ENCODE measurements around the gene RPL22L1.
"Not testable (repeated sequence)": the region's sequence is repeated elsewhere in the genome, so short reads cannot be mapped to it uniquely, and the experiment has no call there.

RPL22L1 gene

GRCh38 chr3:170823562-170823961 lies 46.4 kb downstream of the RPL22L1 start:
- not testable (repeated sequence) for DNase-seq

GRCh38 chr3:170818325-170818724 lies 51.7 kb downstream of the RPL22L1 start:
- not testable (repeated sequence) for DNase-seq

GRCh38 chr3:170817471-170817870 lies 52.5 kb downstream of the RPL22L1 start:
- DNase-seq = not testable (repeated sequence)

DNA sequence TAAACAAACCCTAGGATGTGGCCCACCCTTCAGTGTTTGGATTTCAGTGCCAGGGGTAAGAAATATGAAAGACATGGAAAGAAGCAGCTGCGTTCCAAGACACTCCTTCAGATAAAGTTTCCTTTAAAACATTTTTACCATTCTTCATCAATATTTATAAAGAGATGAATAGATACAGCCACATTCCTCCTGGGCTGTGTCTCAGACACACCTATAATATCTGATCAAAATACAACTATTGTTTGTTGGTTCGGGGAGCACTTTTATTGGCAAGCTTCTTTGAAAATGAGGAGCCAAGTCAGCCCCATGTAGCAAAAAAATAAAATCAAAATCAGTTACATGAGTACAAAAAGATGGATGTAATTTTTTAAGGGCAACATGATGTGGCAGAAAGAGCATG lies 53.2 kb downstream of the RPL22L1 start:
- no peak for DNase-seq

GRCh38 chr3:170816341-170816740 lies 53.7 kb downstream of the RPL22L1 start:
- no peak for DNase-seq

GRCh38 chr3:170815936-170816335 lies 54.1 kb downstream of the RPL22L1 start:
- no peak for DNase-seq

DNA sequence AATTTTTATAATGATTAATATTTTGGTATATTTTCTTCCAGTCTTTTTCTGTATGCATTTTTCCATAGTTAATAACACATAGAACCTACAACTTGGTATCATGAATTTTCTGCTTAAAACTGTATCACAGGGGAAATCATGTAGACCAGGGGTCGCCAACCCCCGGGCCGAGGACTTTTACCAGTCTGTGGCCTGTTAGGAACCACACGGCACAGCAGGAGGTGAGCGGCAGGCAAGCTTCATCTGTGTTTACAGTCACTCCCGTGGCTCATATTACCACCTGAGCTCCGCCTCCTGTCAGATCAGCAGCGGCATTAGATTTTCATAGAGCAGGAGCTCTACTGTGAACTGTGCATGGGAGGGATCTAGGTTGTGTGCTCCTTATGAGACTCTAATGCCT lies 54.7 kb downstream of the RPL22L1 start:
- peak; percentile 80 for DNase-seq

Data from DMS53 (cell line).